K562 (cell line): ENCODE results near the gene ZNF268. TPM values are rescaled to one million over a fixed set of nuclear protein-coding genes. Genes with fewer than 3 reads are reported as not detected.

Experiments
- ATAC-seq: fragments of 200-7000 bp; cut with Tn5 transposase; 3 replicates; pipeline ENCODE4 v1.9.1; 2020; ENCODE audit warnings: moderate library complexity
- BruUV-seq: library from RNA; stranded (reverse); fragments of 400-500 nt; replicated peaks from 2 replicates; lab custom pipeline; 2021; lab: Mats Ljungman, UMichigan
- CTCF ChIA-PET: fragments of 300-600 bp; formaldehyde crosslinking; extraction: SDS; loops from one replicate; lab custom pipeline; 2021; ENCODE audit warnings: low intra/inter-chr PET ratio; lab: Yijun Ruan, JAX
- POLR2A ChIA-PET: fragments of 300-600, 350-650 bp; sonication (Branson Sonifier 250); formaldehyde crosslinking; extraction: SDS; loops from one replicate; lab custom pipeline; 2021; ENCODE audit warnings: antibody characterized with exemption, inconsistent platforms; lab: Yijun Ruan, JAX
- DNase-seq, 4 experiments: peaks; one replicate each; pipeline versions ENCODE4 v3.0.0 to v3.0.0-alpha.2; 2011 to 2018; ENCODE audit warnings: low spot score in 3 of 4, mixed read lengths in 3 of 4; ENCODE audit errors: extremely low read depth in 1 of 4
- FAIRE-seq: peaks from 2 replicates; lab custom pipeline; 2011; peaks lifted over from hg19 to GRCh38; lab: Jason Lieb, UNC
- H2AFZ ChIP-seq: 2 replicates; pipeline ENCODE4 v1.6.0; 2011; ENCODE audit warnings: low read depth, low read length, control low read depth, inconsistent platforms
- H3K27ac ChIP-seq: fragments of 200-600 bp; 3 replicates; pipeline ENCODE4 v1.8.0; 2011; ENCODE audit warnings: low read depth, mild to moderate bottlenecking, control low read depth, inconsistent platforms, low read length, moderate library complexity, mixed read lengths; ENCODE audit errors: extremely low read depth
- H3K27me3 ChIP-seq, 2 experiments: fragments of 300-600 bp in 1 of 2; 2 replicates in 1 of 2; 3 replicates in 1 of 2; pipeline versions ENCODE4 v1.6.0 to v1.8.0; 2011; ENCODE audit warnings: inconsistent platforms in 2 of 2, low read length in 2 of 2, mild to moderate bottlenecking in 1 of 2, mixed read lengths in 1 of 2, moderate library complexity in 1 of 2; ENCODE audit not compliant: control insufficient read depth in 2 of 2, insufficient read depth in 2 of 2
- H3K36me3 ChIP-seq: fragments of 300-600 bp; 3 replicates; pipeline ENCODE4 v1.8.0; 2011; ENCODE audit warnings: mild to moderate bottlenecking, low read length, inconsistent platforms; ENCODE audit not compliant: control insufficient read depth, insufficient read depth
- H3K4me1 ChIP-seq, 2 experiments: fragments of 200-600 bp in 1 of 2; replicated peaks in 1 of 2; 2 replicates in 1 of 2; 3 replicates in 1 of 2; pipeline versions ENCODE4 v1.5.1 to v1.8.0; 2011; ENCODE audit warnings: inconsistent platforms in 2 of 2, low read length in 2 of 2, mild to moderate bottlenecking in 1 of 2, mixed read lengths in 1 of 2, moderate library complexity in 1 of 2; ENCODE audit not compliant: control insufficient read depth in 2 of 2, insufficient read depth in 2 of 2
- H3K4me2 ChIP-seq: 2 replicates; pipeline ENCODE4 v1.6.1; 2011; ENCODE audit warnings: low read length, control low read depth, inconsistent platforms, mixed read lengths; ENCODE audit not compliant: insufficient read depth
- H3K4me3 ChIP-seq: fragments of 200-600 bp; sonication (generic), shearing (Covaris generic); 2 replicates; pipeline ENCODE4 v1.5.1; 2016; ENCODE audit warnings: control low read depth, inconsistent platforms
- H3K79me2 ChIP-seq: fragments of 200-600 bp; 3 replicates; pipeline ENCODE4 v1.8.0; 2011; ENCODE audit warnings: low read length, inconsistent platforms; ENCODE audit not compliant: control insufficient read depth, insufficient read depth
- H3K9ac ChIP-seq, 2 experiments: 2 replicates each; pipeline versions ENCODE4 v1.6.0 to v1.6.1; 2011; ENCODE audit warnings: low read depth in 2 of 2, low read length in 2 of 2, control low read depth in 1 of 2, inconsistent platforms in 1 of 2, mild to moderate bottlenecking in 1 of 2, mixed read lengths in 1 of 2; ENCODE audit not compliant: insufficient read depth in 1 of 2
- H3K9me1 ChIP-seq: one replicate; pipeline ENCODE4 v1.6.0; 2011; ENCODE audit warnings: inconsistent platforms, mild to moderate bottlenecking, low read length, moderate library complexity; ENCODE audit not compliant: control insufficient read depth, insufficient read depth
- H3K9me3 ChIP-seq: replicated peaks from 2 replicates; pipeline ENCODE4 v1.5.1; 2011; ENCODE audit warnings: low read depth, low read length, inconsistent platforms; ENCODE audit not compliant: control insufficient read depth, insufficient read depth
- H4K20me1 ChIP-seq: replicated peaks from 2 replicates; pipeline ENCODE4 v1.6.1; 2011; ENCODE audit warnings: low read length, inconsistent platforms, mixed read lengths; ENCODE audit not compliant: control insufficient read depth, insufficient read depth
- BMI1 ChIP-seq: fragments of 150-350 bp; IDR thresholded peaks from 2 replicates; pipeline ENCODE4 v1.6.1; 2014; ENCODE audit warnings: low read length
- CEBPZ ChIP-seq: fragments of 150-350 bp; IDR thresholded peaks from 2 replicates; pipeline ENCODE4 v1.6.1; 2014; ENCODE audit warnings: low read depth, mild to moderate bottlenecking, low read length, borderline replicate concordance
- CREBBP ChIP-seq: IDR thresholded peaks from one replicate; pipeline ENCODE4 v1.6.1; 2012; ENCODE audit warnings: low read depth, mild to moderate bottlenecking, control low read depth, inconsistent platforms, low read length
- FIP1L1 ChIP-seq: fragments of 200-400 bp; formaldehyde crosslinking; IDR thresholded peaks from 2 replicates; pipeline ENCODE4 v1.6.1; 2018; ENCODE audit warnings: mild to moderate bottlenecking, low read depth, low read length; ENCODE audit not compliant: poor library complexity, severe bottlenecking
- HNRNPLL ChIP-seq: fragments of 200-400 bp; formaldehyde crosslinking; IDR thresholded peaks from 2 replicates; pipeline ENCODE4 v1.6.1; 2017; ENCODE audit warnings: low read length, low read depth, mild to moderate bottlenecking; ENCODE audit not compliant: poor library complexity, severe bottlenecking
- PHB ChIP-seq: fragments of 250-450 bp; sonication (Bioruptor Pico); IDR thresholded peaks from 2 replicates; pipeline ENCODE4 v1.5.0; 2021
- POLR2AphosphoS5 ChIP-seq: IDR thresholded peaks from 2 replicates; pipeline ENCODE4 v1.6.1; 2011; ENCODE audit warnings: mild to moderate bottlenecking, low read depth, low read length, moderate library complexity; ENCODE audit not compliant: control insufficient read depth, insufficient read depth
- TFAM ChIP-seq: fragments of 250-450 bp; sonication (Bioruptor Pico); conservative IDR thresholded peaks from 2 replicates; pipeline ENCODE4 v1.5.0; 2021; ENCODE audit warnings: mild to moderate bottlenecking, moderate library complexity
- ZNF644 ChIP-seq: fragments of 200-800 bp; sonication (Bioruptor generic); IDR thresholded peaks from 2 replicates; pipeline ENCODE4 v1.6.1; 2016; ENCODE audit warnings: low read depth, missing genetic modification characterization, missing compliant biosample characterization
- WGBS: fragments of 100-300 bp; shearing (Covaris generic); methylation state at CpG from one replicate; pipeline ENCODE4 v1.1.6; 2016; ENCODE audit warnings: low coverage, mixed read lengths; ENCODE audit not compliant: insufficient coverage; ENCODE audit errors: missing lambda C conversion rate; 5-methylcytosine and 5-hydroxymethylcytosine counted together
- in situ Hi-C: fragments of 300-500 bp; cut with MboI; formaldehyde crosslinking; loops from 4 replicates; pipeline ENCODE4 v1.15.0; 2018; ENCODE audit warnings: inconsistent platforms, mixed read lengths
- intact Hi-C: fragments of 100-400 bp; cut with micrococcal nuclease; formaldehyde crosslinking; loops from 2 replicates; pipeline ENCODE4 v1.14.2; 2022
- polyA plus RNA-seq, 8 experiments: library from polyadenylated mRNA; depleted of rRNA in 4 of 8; stranded (reverse) in 5 of 8; unstranded in 3 of 8; fragments of >200 nt; fragmentation: Nextera tagmentation in 2 of 8; fragmentation: Illumina TruSeq in 1 of 8; extraction: Ambion mirVana in 2 of 8; extraction: Trizol in 1 of 8; gene quantifications; 2 replicates each; pipeline versions ENCODE4 v1.2.1 to v1.2.3, GENCODE V29; 2011 to 2014; ENCODE audit warnings: inconsistent platforms in 1 of 8, missing spikeins in 1 of 8
- total RNA-seq, 7 experiments: library from RNA; depleted of rRNA in 6 of 7; stranded (reverse); fragments of >200 nt in 6 of 7; fragmentation: Illumina TruSeq in 2 of 7; extraction: Trizol in 2 of 7; gene quantifications; 2 replicates each; pipeline versions ENCODE4 v1.2.1 to v1.2.3, GENCODE V29; 2011 to 2021; ENCODE audit warnings: low replicate concordance in 1 of 7
- TF ChIP-seq, protein P1 (sequence below), 2 experiments: fragments of 450-650 bp in 1 of 2; sonication (generic) in 1 of 2; formaldehyde crosslinking; conservative IDR thresholded peaks; 2 replicates each; pipeline versions ENCODE4 v1.4.0 to v1.8.1; 2020 to 2022; ENCODE audit warnings: mild to moderate bottlenecking in 1 of 2, missing genetic modification reagents in 1 of 2

ZNF268 gene
- total and polyA plus RNA-seq, 9 of the 15 experiments (the other 6 are each of a cell fraction or from before 2014, with no cell fraction given), result 4.8 to 12.0 (median 7.7) TPM

DNA sequence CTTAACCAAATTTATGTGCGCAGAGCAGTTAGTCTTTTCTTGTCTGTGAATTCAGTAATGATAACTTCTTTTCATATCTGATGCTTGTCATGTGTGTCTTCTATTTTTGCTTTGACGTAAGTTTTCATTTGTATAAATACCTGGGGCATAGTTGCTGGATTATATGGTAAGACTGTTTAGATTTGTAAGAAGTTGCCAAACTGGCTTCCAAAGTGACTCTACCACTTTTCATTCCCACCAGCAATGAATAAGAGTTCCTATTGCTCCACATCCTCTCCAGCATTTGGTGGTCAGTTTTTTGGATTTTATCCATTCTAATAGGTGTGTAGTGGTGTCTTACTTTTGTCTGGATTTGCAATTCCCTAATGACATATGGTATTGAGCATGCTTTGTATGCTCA is 8.9 kb downstream of the ZNF268 start:
- TF ChIP-seq TFAM (no peak), CREBBP (no peak), BMI1 (no peak), POLR2AphosphoS5 (no peak)
- Histone ChIP-seq H3K4me1 (no peaks in the 10 kb centered on the region), H3K9me1 (no peaks in the 10 kb centered on the region), H3K9me3 (peaks cover 24% of the 10 kb centered on the region), H3K4me3 (no peak overlapping the region), H3K79me2 (no peaks in the 10 kb centered on the region), H3K27me3 (no peaks in the 10 kb centered on the region), H3K4me2 (no peak overlapping the region), H4K20me1 (no peaks in the 10 kb centered on the region), H2AFZ (no peak overlapping the region), H3K36me3 (peaks cover 76% of the 10 kb centered on the region), H3K9ac (no peak overlapping the region), H3K27ac (no peak overlapping the region)
- no peak for ATAC-seq
- intact Hi-C loops, result no loop called here
- DNase-seq, result no peak
- BruUV-seq, result no TSS peak
- in situ Hi-C loops, result no loop called here
- CTCF ChIA-PET, result no interaction called here
- no peak for FAIRE-seq
- 100% methylated on average over 2 of the region's 2 CpGs for WGBS
- POLR2A ChIA-PET, result interaction anchor here (1.0 to 1.2 kb wide), 2 partner anchors 9 to 10 kb away, joined by 3 to 4 read pairs; partner anchors contain the start of gene ZNF268

- Histone ChIP-seq H3K9me3 (peaks cover 22% of the 10 kb centered on the region), H3K4me3 (no peak overlapping the region), H3K9me1 (no peaks in the 10 kb centered on the region), H3K79me2 (no peaks in the 10 kb centered on the region), H3K9ac (no peak overlapping the region), H3K27ac (no peak overlapping the region), H3K4me2 (no peak overlapping the region), H3K4me1 (no peaks in the 10 kb centered on the region), H3K36me3 (peaks cover 64% of the 10 kb centered on the region), H4K20me1 (no peaks in the 10 kb centered on the region), H3K27me3 (no peaks in the 10 kb centered on the region), H2AFZ (no peak overlapping the region)
- FAIRE-seq (no peak), ATAC-seq (no peak), DNase-seq (no peak)
- BruUV-seq, result no TSS peak
- in situ Hi-C loops, result no loop called here
- WGBS, result 92% methylated on average over 5 of the region's 5 CpGs
- POLR2A ChIA-PET, result interaction anchor here (1.2 kb wide), 1 partner anchor 12 kb away, joined by 3 read pairs; the partner anchor contains the start of gene ZNF268
- CTCF ChIA-PET, result no interaction called here
- intact Hi-C loops, result no loop called here
- TF ChIP-seq, protein P1, sequence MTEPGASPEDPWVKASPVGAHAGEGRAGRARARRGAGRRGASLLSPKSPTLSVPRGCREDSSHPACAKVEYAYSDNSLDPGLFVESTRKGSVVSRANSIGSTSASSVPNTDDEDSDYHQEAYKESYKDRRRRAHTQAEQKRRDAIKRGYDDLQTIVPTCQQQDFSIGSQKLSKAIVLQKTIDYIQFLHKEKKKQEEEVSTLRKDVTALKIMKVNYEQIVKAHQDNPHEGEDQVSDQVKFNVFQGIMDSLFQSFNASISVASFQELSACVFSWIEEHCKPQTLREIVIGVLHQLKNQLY (CRISPR knock-in tag; conservative IDR thresholded peaks at IDR 0.05), result no peak
- TF ChIP-seq ZNF644 (no peak), PHB (CRISPR knock-in tag) (no peak), FIP1L1 (no peak), CEBPZ (no peak), HNRNPLL (no peak)
These were observed 11.6 kb downstream of the ZNF268 start for GRCh38 chr12:133192847-133193246.
